CD14-positive monocyte (primary cell): ENCODE results near the gene GPD1L. TPM values are rescaled to one million over a fixed set of nuclear protein-coding genes. Genes with fewer than 3 reads are reported as not detected.
A peak's percentile ranks its signal among the peaks of the same experiment; 100 is the strongest.

ENCODE experiments used
- DNase-seq, 3 donors: peaks; one replicate each; pipeline ENCODE4 v3.0.0-alpha.2; 2011 to 2022
- H2AFZ ChIP-seq: 2 replicates; pipeline ENCODE4 v1.6.0; 2012; ENCODE audit warnings: mild to moderate bottlenecking, low read depth, low read length, inconsistent platforms; ENCODE audit not compliant: insufficient read depth, poor library complexity, severe bottlenecking
- H3K27ac ChIP-seq, 2 donors: 1 replicate in 1 of 2; 2 replicates in 1 of 2; pipeline ENCODE4 v1.5.1; 2012 to 2013; ENCODE audit warnings: low read length in 2 of 2, control low read depth in 1 of 2, inconsistent platforms in 1 of 2, low read depth in 1 of 2, mild to moderate bottlenecking in 1 of 2
- H3K27me3 ChIP-seq, 2 donors: one replicate each; pipeline versions ENCODE4 v1.6.0 to v1.6.1; 2011 to 2013; ENCODE audit warnings: low read length in 2 of 2; ENCODE audit not compliant: control insufficient read depth in 2 of 2, insufficient read depth in 2 of 2
- H3K36me3 ChIP-seq, 2 donors: replicated peaks in 1 of 2; 1 replicate in 1 of 2; 2 replicates in 1 of 2; pipeline versions ENCODE4 v1.5.1 to v1.6.1; 2012 to 2013; ENCODE audit warnings: low read length in 2 of 2, control low read depth in 1 of 2, inconsistent platforms in 1 of 2, mild to moderate bottlenecking in 1 of 2; ENCODE audit not compliant: insufficient read depth in 2 of 2, control insufficient read depth in 1 of 2
- H3K4me1 ChIP-seq, 2 donors: 1 replicate in 1 of 2; 2 replicates in 1 of 2; pipeline versions ENCODE4 v1.5.1 to v1.6.1; 2012 to 2013; ENCODE audit warnings: low read length in 2 of 2, control low read depth in 1 of 2, inconsistent platforms in 1 of 2, mild to moderate bottlenecking in 1 of 2, moderate library complexity in 1 of 2; ENCODE audit not compliant: insufficient read depth in 2 of 2, control insufficient read depth in 1 of 2
- H3K4me2 ChIP-seq: replicated peaks from 2 replicates; pipeline ENCODE3; 2012; ENCODE audit warnings: low read length, moderate library complexity, mild to moderate bottlenecking; ENCODE audit not compliant: poor library complexity, severe bottlenecking; ENCODE audit errors: extremely low read depth
- H3K4me3 ChIP-seq, 3 experiments: fragments of 200-600 bp in 1 of 3; sonication (generic) in 1 of 3; replicated peaks in 1 of 3; 1 replicate in 2 of 3; 2 replicates in 1 of 3; pipeline ENCODE4 v1.5.1; 2011 to 2013; ENCODE audit warnings: low read length in 3 of 3, mild to moderate bottlenecking in 3 of 3, control low read depth in 2 of 3, low read depth in 2 of 3, inconsistent platforms in 1 of 3, moderate library complexity in 1 of 3
- H3K79me2 ChIP-seq: 2 replicates; pipeline ENCODE4 v1.6.0; 2012; ENCODE audit warnings: mild to moderate bottlenecking, control low read depth, inconsistent platforms, low read length, moderate library complexity; ENCODE audit not compliant: insufficient read depth
- H3K9ac ChIP-seq: 2 replicates; pipeline ENCODE4 v1.6.0; 2017; ENCODE audit warnings: low read length, mild to moderate bottlenecking; ENCODE audit not compliant: insufficient read depth, poor library complexity, severe bottlenecking
- H3K9me3 ChIP-seq, 2 donors: replicated peaks in 1 of 2; 1 replicate in 1 of 2; 2 replicates in 1 of 2; pipeline versions ENCODE4 v1.5.1 to v1.6.1; 2012 to 2013; ENCODE audit warnings: low read length in 2 of 2, control low read depth in 1 of 2; ENCODE audit not compliant: control insufficient read depth in 1 of 2, insufficient read depth in 1 of 2
- H4K20me1 ChIP-seq: 2 replicates; pipeline ENCODE4 v1.6.0; 2012; ENCODE audit warnings: mild to moderate bottlenecking, low read length, control low read depth, moderate library complexity; ENCODE audit not compliant: insufficient read depth
- H3K27ac Mint-ChIP-seq, 7 donors: one replicate each; pipeline ENCODE4 v1.8.0; 2020; ENCODE audit warnings: mild to moderate bottlenecking in 7 of 7, mixed read lengths in 7 of 7, moderate library complexity in 6 of 7, inconsistent platforms in 2 of 7
- H3K27me3 Mint-ChIP-seq, 3 donors: one replicate each; pipeline ENCODE4 v1.8.0; 2021 to 2022; ENCODE audit warnings: low read depth in 3 of 3, mild to moderate bottlenecking in 3 of 3, mixed read lengths in 3 of 3, moderate library complexity in 3 of 3, inconsistent platforms in 1 of 3
- H3K36me3 Mint-ChIP-seq, 2 donors: one replicate each; pipeline ENCODE4 v1.8.0; 2020; ENCODE audit warnings: mixed read lengths in 2 of 2, inconsistent platforms in 1 of 2, mild to moderate bottlenecking in 1 of 2
- H3K4me1 Mint-ChIP-seq: one replicate; pipeline ENCODE4 v1.8.0; 2020; ENCODE audit warnings: mild to moderate bottlenecking, mixed read lengths
- H3K4me3 Mint-ChIP-seq, 2 donors: one replicate each; pipeline ENCODE4 v1.8.0; 2020; ENCODE audit warnings: mild to moderate bottlenecking in 2 of 2, mixed read lengths in 2 of 2, moderate library complexity in 1 of 2
- H3K9me3 Mint-ChIP-seq, 7 donors: one replicate each; pipeline ENCODE4 v1.8.0; 2020 to 2022; ENCODE audit warnings: mixed read lengths in 7 of 7, mild to moderate bottlenecking in 6 of 7, moderate library complexity in 6 of 7, inconsistent platforms in 2 of 7
- CTCF ChIP-seq: fragments of 200-600 bp; IDR thresholded peaks from one replicate; pipeline ENCODE4 v1.8.0; 2022; ENCODE audit warnings: antibody characterized with exemption, mild to moderate bottlenecking
- WGBS: methylation state at CpG from one replicate; pipeline ENCODE4 v1.1.5; 2013; ENCODE audit warnings: missing lambda C conversion rate; ENCODE audit not compliant: insufficient coverage; 5-methylcytosine and 5-hydroxymethylcytosine counted together
- intact Hi-C, 2 donors: fragments of 100-400 bp; cut with micrococcal nuclease; formaldehyde crosslinking; loops; one replicate each; pipeline versions ENCODE4 v1.15.0 to v1.15.1; 2023
- polyA plus RNA-seq, 3 donors: library from polyadenylated mRNA; depleted of rRNA in 1 of 3; unstranded in 2 of 3; stranded (reverse) in 1 of 3; fragments of 300-500 nt in 2 of 3; fragments of >200 nt in 1 of 3; fragmentation: Illumina TruSeq in 2 of 3; gene quantifications; 1 replicate in 2 of 3; 2 replicates in 1 of 3; pipeline ENCODE4 v1.2.3, GENCODE V29; 2012 to 2021

Gene GPD1L
- polyA plus RNA-seq, 3 donors, result 4.9 to 11.8 (median 10.2) TPM

DNA sequence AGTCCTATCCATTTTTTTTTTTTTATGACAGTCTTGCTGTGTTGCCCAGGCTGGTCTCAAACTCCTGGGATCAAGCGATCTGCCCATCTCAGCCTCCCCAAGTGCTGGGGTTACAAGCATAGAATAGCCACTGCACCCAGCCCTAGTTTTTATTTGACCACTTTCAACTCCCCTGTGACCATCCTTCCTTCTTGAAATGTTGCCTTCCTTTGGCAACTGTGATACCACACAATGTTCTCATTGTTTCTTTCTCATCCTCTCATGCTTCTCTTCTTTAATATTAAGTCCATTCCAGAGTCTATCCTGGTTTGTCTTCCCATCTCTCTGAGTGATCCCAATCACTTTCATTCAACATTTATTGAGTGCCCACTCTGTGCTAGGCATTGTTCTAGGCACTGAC is 7.9 kb upstream of the GPD1L start:
- H3K9ac ChIP-seq, result no peak overlapping the region
- H4K20me1 ChIP-seq, result no peaks in the 10 kb centered on the region
- Mint-ChIP-seq H3K27me3 (peaks cover 0 to 5% (median 3%) of the 10 kb centered on the region in 3 donors), H3K4me1 (peaks cover 4% of the 10 kb centered on the region), H3K9me3 (peaks cover 12 to 29% (median 23%) of the 10 kb centered on the region in 7 donors), H3K4me3 (no peak overlapping the region), H3K27ac (peak overlapping the region in 1 of 7 donors; percentile 22), H3K36me3 (no peaks in the 10 kb centered on the region)
- intact Hi-C loops, result no loop called here
- no peak for TF ChIP-seq CTCF
- H3K27ac ChIP-seq, result no peak overlapping the region
- H3K4me2 ChIP-seq, result no peak overlapping the region
- WGBS, result 100% methylated on average over 1 of the region's 1 CpG
- H3K27me3 ChIP-seq, result peaks cover 0 to 2% of the 10 kb centered on the region in 2 donors
- H3K79me2 ChIP-seq, result no peaks in the 10 kb centered on the region
- no peaks in the 10 kb centered on the region for H3K36me3 ChIP-seq
- H3K4me3 ChIP-seq, result no peak overlapping the region
- no peaks in the 10 kb centered on the region for H3K4me1 ChIP-seq
- no peak overlapping the region for H2AFZ ChIP-seq
- H3K9me3 ChIP-seq, result peaks cover 18 to 26% of the 10 kb centered on the region in 2 donors
- DNase-seq, result no peak

GRCh38 chr3:32100465-32100864 is 6.0 kb upstream of the GPD1L start:
- Histone ChIP-seq H2AFZ (no peak overlapping the region), H3K79me2 (no peaks in the 10 kb centered on the region), H3K4me2 (no peak overlapping the region), H3K4me3 (no peak overlapping the region), H3K36me3 (no peaks in the 10 kb centered on the region), H3K27ac (no peak overlapping the region), H4K20me1 (no peaks in the 10 kb centered on the region), H3K4me1 (no peaks in the 10 kb centered on the region), H3K9me3 (peaks cover 18 to 26% of the 10 kb centered on the region in 2 donors), H3K27me3 (no peaks in the 10 kb centered on the region), H3K9ac (no peak overlapping the region)
- TF ChIP-seq CTCF, result no peak
- H3K27me3 Mint-ChIP-seq, result no peaks in the 10 kb centered on the region
- intact Hi-C loops, result no loop called here
- H3K9me3 Mint-ChIP-seq, result peaks cover 12 to 30% (median 25%) of the 10 kb centered on the region in 7 donors
- no peak overlapping the region for H3K27ac Mint-ChIP-seq
- no peak for DNase-seq
- H3K4me1 Mint-ChIP-seq, result peaks cover 4% of the 10 kb centered on the region
- no peak overlapping the region for H3K4me3 Mint-ChIP-seq
- H3K36me3 Mint-ChIP-seq, result no peaks in the 10 kb centered on the region
- 93% methylated on average over 5 of the region's 5 CpGs for whole genome bisulfite sequencing
